HUES64 (cell line): Measurements from ENCODE around the gene CASP7.

Experiments
- H3K27ac ChIP-seq: 2 replicates; pipeline ENCODE4 v1.7.0; 2013; ENCODE audit warnings: low read depth, low read length, inconsistent platforms
- H3K27me3 ChIP-seq: 2 replicates; pipeline ENCODE4 v1.6.1; 2013; ENCODE audit warnings: mild to moderate bottlenecking, low read length; ENCODE audit not compliant: insufficient read depth
- H3K36me3 ChIP-seq: 2 replicates; pipeline ENCODE4 v1.6.1; 2013; ENCODE audit warnings: mild to moderate bottlenecking, low read length; ENCODE audit not compliant: insufficient read depth
- H3K4me1 ChIP-seq: 2 replicates; pipeline ENCODE4 v1.6.1; 2013; ENCODE audit warnings: mild to moderate bottlenecking, low read length, moderate library complexity; ENCODE audit not compliant: insufficient read depth
- H3K4me3 ChIP-seq: 2 replicates; pipeline ENCODE4 v1.5.1; 2013; ENCODE audit warnings: mild to moderate bottlenecking, low read length, moderate library complexity
- H3K9ac ChIP-seq: 2 replicates; pipeline ENCODE4 v1.6.1; 2013; ENCODE audit warnings: mild to moderate bottlenecking, low read depth, low read length
- H3K9me3 ChIP-seq: 2 replicates; pipeline ENCODE4 v1.6.1; 2013; ENCODE audit warnings: low read depth, low read length; ENCODE audit not compliant: insufficient read depth
- WGBS: fragments of 150-250, 120-280 bp; methylation state at CpG from one replicate; pipeline ENCODE4 v1.1.7; 2013; ENCODE audit warnings: missing lambda C conversion rate; 5-methylcytosine and 5-hydroxymethylcytosine counted together

The CASP7 gene

DNA sequence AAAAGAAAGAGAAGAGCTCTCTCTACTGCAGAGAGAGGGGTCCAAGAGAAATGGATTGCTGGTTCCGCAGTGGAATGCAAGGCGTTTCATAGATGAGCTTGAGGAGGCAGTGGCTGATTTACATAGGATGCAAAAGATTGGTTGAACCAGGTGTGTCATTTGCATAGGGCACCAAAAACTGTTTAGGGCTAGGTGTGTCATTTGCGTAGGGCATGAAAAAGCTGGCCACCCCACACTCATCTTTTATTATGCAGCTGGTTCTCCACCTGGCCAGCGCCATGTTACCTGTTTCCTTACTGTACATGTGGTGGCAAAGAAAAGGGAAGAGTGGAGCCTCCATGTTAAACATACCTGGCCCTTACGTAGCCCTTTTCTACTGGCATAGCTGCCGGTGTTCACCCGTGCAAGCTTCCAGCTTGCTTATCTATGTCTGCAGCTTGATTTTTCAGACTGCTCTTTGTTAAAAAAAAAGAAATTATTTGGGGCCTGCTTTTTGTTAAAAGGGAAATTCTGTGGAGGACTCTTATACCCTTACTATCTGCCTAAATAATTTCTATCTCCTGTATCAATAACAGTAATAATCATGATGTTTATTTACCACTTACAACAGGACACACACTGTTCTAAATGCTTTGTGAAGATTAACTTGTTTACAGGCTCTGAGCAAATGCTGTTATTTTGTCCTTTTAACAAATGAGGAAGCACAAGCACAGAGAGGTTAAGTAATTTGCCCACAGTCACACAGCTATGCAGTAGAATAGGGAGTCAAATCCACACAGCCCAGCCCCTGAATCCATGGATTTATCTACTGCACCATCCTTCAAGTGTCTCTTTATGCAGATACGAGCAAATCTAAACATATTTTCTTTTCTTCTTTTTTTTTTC, 33.3 kb downstream of the CASP7 start:
- Histone ChIP-seq H3K36me3 (no peaks in the 10 kb centered on the region), H3K4me1 (peaks cover 42% of the 10 kb centered on the region), H3K27ac (no peak overlapping the region), H3K9me3 (no peaks in the 10 kb centered on the region), H3K4me3 (no peak overlapping the region), H3K27me3 (no peaks in the 10 kb centered on the region), H3K9ac (no peak overlapping the region)
- 75% methylated on average over 8 of the region's 8 CpGs for WGBS

DNA sequence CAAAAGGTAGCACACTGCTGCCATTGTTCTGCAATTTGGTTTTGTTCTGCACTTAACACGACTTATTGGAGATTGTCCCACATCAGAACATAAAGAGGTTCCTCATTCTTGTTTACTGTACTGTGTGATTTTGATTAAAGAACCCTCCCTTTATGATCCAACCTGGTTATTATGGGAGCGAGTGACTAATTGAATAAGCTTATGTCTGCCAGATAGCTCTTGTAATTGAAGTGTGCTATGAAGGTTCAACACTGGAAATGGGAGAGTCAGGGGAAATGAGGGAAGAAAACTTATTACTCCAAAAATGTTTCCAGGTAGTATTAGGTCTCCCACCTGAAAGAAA, 33.9 kb downstream of the CASP7 start:
- H3K9ac ChIP-seq, result no peak overlapping the region
- peaks cover 41% of the 10 kb centered on the region for H3K4me1 ChIP-seq
- no peaks in the 10 kb centered on the region for H3K9me3 ChIP-seq
- no peaks in the 10 kb centered on the region for H3K36me3 ChIP-seq
- no peak overlapping the region for H3K4me3 ChIP-seq
- WGBS, result 90% methylated on average over 2 of the region's 2 CpGs
- no peaks in the 10 kb centered on the region for H3K27me3 ChIP-seq
- no peak overlapping the region for H3K27ac ChIP-seq

DNA sequence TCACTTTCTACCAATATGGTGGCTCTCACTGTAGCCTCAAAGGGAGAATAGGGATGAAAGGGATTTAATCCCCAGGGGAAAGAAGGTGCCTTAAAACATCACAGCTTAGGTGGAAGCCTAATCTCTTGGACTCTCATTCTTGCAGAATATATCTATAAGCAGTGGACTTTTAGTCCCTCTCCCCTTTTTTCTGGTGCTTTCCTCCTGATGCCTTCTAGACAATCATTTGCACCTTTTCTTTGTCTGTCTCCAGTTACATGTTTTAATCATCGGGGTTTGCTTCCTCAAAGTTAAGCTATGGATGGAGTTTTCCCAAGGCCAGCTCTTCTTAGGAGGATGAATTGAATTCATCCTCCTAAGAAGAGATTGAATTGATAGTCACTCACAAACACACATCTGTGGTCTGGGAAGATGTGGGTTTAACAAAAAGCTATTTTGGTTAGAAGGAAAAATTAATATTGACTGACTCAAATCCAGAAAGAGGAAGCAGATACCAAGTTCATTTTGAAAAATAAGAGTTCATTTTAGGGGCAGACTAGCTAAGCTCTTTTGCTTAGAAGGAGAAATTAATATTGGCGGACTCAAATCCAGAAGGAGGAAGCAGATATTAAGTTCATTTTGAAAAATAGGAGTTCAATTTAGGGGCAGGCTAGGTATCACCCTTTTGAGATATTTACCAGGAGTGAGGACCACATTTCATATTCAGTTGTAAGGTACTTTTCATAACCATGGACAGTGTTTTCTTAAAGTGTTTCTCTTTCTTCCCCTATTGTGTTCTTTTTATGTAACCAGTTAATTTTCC, 36.6 kb downstream of the CASP7 start:
- Histone ChIP-seq H3K4me1 (peaks cover 14% of the 10 kb centered on the region), H3K4me3 (no peak overlapping the region), H3K27ac (no peak overlapping the region), H3K9me3 (no peaks in the 10 kb centered on the region), H3K9ac (no peak overlapping the region), H3K27me3 (no peaks in the 10 kb centered on the region), H3K36me3 (no peaks in the 10 kb centered on the region)
- WGBS, result 86% methylated on average over 2 of the region's 2 CpGs

DNA sequence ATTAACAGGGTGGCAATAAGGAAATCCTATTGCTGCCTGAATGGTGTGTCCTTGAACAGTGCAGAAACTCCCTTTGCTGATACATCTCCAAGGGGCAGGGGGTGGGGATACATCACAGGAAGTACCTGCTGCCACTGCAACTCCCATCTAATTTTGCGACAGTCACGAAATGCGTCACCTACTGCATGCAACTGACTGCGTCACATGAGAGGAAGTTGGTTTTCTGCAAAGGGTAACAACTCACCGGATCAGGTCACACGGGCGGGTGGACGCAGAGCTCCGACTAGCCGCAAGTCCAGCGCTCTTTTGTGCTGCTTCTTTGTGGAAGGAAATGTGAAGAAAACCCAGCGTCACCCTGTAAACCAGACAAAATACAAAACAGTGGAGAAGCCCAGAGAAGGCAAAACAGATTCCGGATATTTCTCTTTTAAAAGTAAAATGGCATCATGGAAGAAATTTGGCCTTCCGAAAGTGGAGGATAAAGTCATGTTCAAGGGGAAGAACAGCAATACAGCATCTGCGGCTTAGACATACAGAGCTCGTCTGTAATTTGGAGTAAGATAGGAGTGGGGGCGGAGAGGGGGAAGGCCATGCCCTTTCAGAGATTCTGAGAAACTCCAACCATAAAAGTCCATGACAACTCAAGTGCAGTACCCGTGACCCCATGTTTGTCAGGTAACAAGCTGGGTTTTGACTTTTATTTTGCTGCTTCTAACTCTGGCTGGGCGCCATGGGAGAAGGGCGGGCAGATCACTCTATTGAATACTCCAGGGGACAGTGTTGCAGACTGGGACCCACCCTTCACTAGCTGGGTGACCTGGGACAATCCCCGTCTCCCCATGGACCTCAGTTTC, 39.5 kb downstream of the CASP7 start:
- no peak overlapping the region for H3K9ac ChIP-seq
- H3K36me3 ChIP-seq, result 0 out of 2 replicates have a peak, but pooled peaks cover 5% of the 10 kb centered on the region
- no peak overlapping the region for H3K4me3 ChIP-seq
- 93% methylated on average over 21 of the region's 21 CpGs for WGBS
- no peaks in the 10 kb centered on the region for H3K27me3 ChIP-seq
- no peaks in the 10 kb centered on the region for H3K9me3 ChIP-seq
- H3K27ac ChIP-seq, result no peak overlapping the region
- H3K4me1 ChIP-seq, result no peaks in the 10 kb centered on the region

DNA sequence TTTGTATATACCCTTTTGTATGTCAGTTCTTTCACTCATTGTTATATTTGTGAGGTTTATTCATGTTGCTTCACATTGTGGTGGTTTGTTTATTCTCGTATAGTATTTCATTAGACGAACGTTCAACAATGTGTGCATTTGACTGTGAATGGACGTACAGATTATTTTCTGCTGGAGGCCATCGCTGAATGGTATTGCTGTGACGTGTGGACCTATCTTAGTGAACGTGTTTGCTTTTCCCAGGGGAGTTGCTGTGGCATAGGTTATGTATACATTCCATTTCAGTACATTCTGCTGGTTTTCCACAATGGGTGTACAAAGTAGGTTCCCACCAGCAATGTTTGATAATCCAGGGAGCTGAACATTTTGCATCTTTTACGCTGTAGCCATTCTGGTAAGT, 40.7 kb downstream of the CASP7 start:
- H3K36me3 ChIP-seq, result peaks cover 8% of the 10 kb centered on the region; the same call in 1 of the 2 replicates
- 96% methylated on average over 8 of the region's 8 CpGs for WGBS
- H3K27me3 ChIP-seq, result no peaks in the 10 kb centered on the region
- H3K4me3 ChIP-seq, result no peak overlapping the region
- no peak overlapping the region for H3K27ac ChIP-seq
- H3K9ac ChIP-seq, result no peak overlapping the region
- no peaks in the 10 kb centered on the region for H3K4me1 ChIP-seq
- H3K9me3 ChIP-seq, result no peaks in the 10 kb centered on the region

DNA sequence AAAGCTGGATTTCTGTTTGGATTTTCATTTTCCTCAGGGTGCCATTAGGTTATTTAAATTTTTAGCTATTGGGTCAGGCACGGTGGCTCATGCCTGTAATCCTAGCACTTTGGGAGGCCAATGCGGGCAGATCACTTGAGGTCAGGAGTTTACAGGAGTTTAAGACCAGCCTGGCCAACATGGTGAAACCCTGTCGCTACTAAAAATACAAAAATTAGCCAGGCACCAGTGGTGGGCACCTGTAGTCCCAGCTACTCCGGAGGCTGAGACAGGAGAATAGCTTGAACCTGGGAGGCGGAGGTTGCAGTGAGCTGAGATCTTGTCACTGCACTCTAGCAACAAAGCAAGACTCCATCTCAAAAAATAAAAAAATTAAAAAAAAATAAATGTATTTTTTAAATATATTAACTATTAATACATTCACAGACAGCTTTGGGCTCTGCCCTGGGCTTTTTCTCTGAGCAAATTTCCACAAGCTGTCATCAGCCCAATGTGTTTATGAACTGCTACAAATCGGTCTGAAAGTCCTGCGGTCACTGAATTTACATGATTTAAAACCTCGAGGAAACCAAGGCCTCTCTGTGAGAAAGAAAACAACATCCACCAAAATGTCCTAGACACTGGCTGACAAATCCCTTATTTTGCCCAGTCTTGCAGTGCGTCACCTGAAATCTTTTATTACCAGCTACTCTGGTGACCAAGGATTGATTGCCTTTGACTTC, 52.6 kb downstream of the CASP7 start:
- 92% methylated on average over 9 of the region's 9 CpGs for WGBS
- Histone ChIP-seq H3K4me1 (peaks cover 6% of the 10 kb centered on the region; the same call in 1 of the 2 replicates), H3K9me3 (no peaks in the 10 kb centered on the region), H3K27me3 (no peaks in the 10 kb centered on the region), H3K36me3 (peaks cover 18% of the 10 kb centered on the region), H3K4me3 (no peak overlapping the region), H3K27ac (no peak overlapping the region), H3K9ac (no peak overlapping the region)

DNA sequence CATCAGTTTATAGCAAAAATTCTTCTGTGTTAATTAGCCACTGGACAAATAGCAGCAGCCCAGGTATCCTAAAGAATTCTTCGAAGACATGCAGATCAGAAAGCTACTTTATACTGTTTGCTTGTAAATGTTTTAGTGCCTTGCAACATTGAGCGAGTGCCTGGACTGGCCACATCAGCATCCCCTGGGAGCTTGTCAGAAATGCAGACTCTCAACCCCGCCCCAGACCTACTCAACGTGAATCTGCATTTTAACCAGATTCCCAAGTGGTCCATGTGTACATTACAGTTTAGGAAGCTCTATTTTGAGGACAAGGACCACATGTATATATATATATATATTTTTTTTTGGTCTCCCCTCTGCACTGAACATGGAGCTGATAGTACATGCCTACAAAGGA, 53.3 kb downstream of the CASP7 start:
- H3K36me3 ChIP-seq, result peaks cover 17% of the 10 kb centered on the region
- no peak overlapping the region for H3K27ac ChIP-seq
- no peak overlapping the region for H3K4me3 ChIP-seq
- WGBS, result 89% methylated on average over 4 of the region's 4 CpGs
- H3K4me1 ChIP-seq, result peaks cover 6% of the 10 kb centered on the region; the same call in 1 of the 2 replicates
- no peaks in the 10 kb centered on the region for H3K9me3 ChIP-seq
- no peak overlapping the region for H3K9ac ChIP-seq
- no peaks in the 10 kb centered on the region for H3K27me3 ChIP-seq

DNA sequence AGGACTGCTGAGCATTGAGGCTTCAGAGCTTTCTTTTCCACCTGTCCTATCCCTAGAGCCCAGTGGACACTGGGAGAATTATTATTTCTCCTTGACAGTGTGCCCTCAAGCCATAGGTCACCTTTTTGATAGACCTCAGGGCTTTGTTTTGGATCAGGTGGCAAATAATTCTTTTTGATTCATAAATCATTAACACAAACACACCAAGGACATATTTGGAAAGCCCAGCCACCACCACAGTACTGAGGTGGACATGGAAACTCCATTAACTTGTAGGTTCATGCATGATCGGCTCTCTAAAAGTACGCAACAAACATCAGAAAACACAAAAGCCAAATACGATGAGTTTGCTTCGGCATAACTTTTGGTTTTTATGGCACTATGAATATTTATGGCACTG, 53.9 kb downstream of the CASP7 start:
- Histone ChIP-seq H3K4me3 (no peak overlapping the region), H3K9me3 (no peaks in the 10 kb centered on the region), H3K4me1 (peaks cover 6% of the 10 kb centered on the region; the same call in 1 of the 2 replicates), H3K9ac (no peak overlapping the region), H3K27ac (no peak overlapping the region), H3K36me3 (peaks cover 16% of the 10 kb centered on the region), H3K27me3 (no peaks in the 10 kb centered on the region)
- WGBS, result 88% methylated on average over 4 of the region's 4 CpGs

DNA sequence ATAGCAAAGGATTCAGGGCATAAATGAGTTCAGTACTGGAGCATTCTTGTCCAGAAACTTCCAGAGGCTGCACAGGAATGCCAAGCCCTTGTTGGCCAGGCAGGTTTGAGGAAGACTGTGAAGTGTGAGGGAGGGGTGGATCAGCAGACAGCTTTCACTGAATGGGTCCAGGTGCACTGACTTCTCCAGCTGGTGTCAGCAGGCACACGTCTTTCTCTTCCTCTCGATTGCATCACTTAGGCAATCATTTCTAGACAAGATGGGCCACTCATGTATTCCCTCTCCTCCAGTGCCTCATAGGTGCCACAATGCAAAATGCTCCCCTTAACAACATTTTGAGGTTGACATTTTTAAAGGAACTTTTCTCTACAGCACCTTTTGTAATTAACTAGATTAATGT, 56.2 kb downstream of the CASP7 start:
- H3K36me3 ChIP-seq, result no peaks in the 10 kb centered on the region
- 54% methylated on average over 2 of the region's 2 CpGs for WGBS
- H3K27me3 ChIP-seq, result no peaks in the 10 kb centered on the region
- peaks cover 6% of the 10 kb centered on the region; the same call in 1 of the 2 replicates for H3K4me1 ChIP-seq
- H3K9me3 ChIP-seq, result no peaks in the 10 kb centered on the region
- no peak overlapping the region for H3K4me3 ChIP-seq
- no peak overlapping the region for H3K27ac ChIP-seq
- no peak overlapping the region for H3K9ac ChIP-seq

DNA sequence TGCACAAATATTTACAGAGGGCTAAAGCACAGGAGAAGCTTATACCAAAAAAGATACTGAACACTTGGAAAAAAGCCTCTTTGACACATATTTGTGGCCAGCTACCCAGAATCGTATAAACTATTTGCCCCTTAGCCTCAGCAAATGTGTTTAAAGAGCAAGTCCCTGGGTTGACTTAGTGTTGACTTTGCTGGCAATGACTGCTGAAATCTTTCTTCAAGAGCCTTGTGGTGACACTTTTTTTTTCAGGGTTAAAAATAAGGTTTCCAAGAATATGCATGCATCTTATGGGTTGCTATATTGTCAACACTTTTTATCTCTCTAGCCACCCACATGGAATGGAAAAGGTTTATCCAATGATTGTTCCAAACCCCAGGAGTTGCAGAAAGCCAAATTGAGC, 56.9 kb downstream of the CASP7 start:
- WGBS, result 89% methylated on average over 1 of the region's 1 CpG

More for the DNA sequence above, 56.9 kb downstream of the CASP7 start:
- Histone ChIP-seq H3K9me3 (no peaks in the 10 kb centered on the region), H3K27ac (no peak overlapping the region), H3K36me3 (no peaks in the 10 kb centered on the region), H3K27me3 (no peaks in the 10 kb centered on the region), H3K4me3 (no peak overlapping the region), H3K9ac (no peak overlapping the region), H3K4me1 (peaks cover 6% of the 10 kb centered on the region; the same call in 1 of the 2 replicates)
